ENCODE results near the gene LRRTM4. TPM values are rescaled to one million over a fixed set of nuclear protein-coding genes. Genes with fewer than 3 reads are reported as not detected.

The LRRTM4 gene
- total and polyA plus RNA-seq, 2 experiments from 2014 or later: not detected

- WGBS, 2 experiments (ENCODE audit: low coverage in 1 of 2, low lambda C conversion rate in 2 of 2, missing lambda C conversion rate in 2 of 2): 0 to 7% methylated on average over 1 of the region's 1 CpG
- H3K9me3 ChIP-seq (ENCODE audit: low read depth): no peaks in the 10 kb centered on the region
Observed at GRCh38 chr2:77008853-77009252, 513.3 kb downstream of the LRRTM4 start.

GRCh38 chr2:77007686-77008085 is 514.5 kb downstream of the LRRTM4 start:
- Histone ChIP-seq H3K4me2 (ENCODE audit: unreplicated experiment) (no peak overlapping the region), H3F3A (ENCODE audit: insufficient read depth) (no peaks in the 10 kb centered on the region), H4K20me1 (ENCODE audit: insufficient read depth) (no peaks in the 10 kb centered on the region), H3K79me2 (ENCODE audit: insufficient read depth) (no peaks in the 10 kb centered on the region), H3K36me3 (ENCODE audit: low read depth) (no peaks in the 10 kb centered on the region), H3K4me3 (no peak overlapping the region), H3K27ac (no peak overlapping the region), H3K9me2 (ENCODE audit: insufficient read depth) (no peaks in the 10 kb centered on the region), H3K27me3 (replicated peaks; ENCODE audit: insufficient read depth) (no peaks in the 10 kb centered on the region), H2AFZ (no peak overlapping the region), H3K9me3 (ENCODE audit: low read depth) (no peaks in the 10 kb centered on the region), H3K9ac (no peak overlapping the region), H3K4me1 (ENCODE audit: insufficient read depth) (no peaks in the 10 kb centered on the region)
- TF ChIP-seq EZH2phosphoT487 (IDR thresholded peaks at IDR 0.05; ENCODE audit: insufficient read depth, low read depth): no peak
- no peak for TF ChIP-seq EZH2 (IDR thresholded peaks at IDR 0.05; ENCODE audit: insufficient read depth, poor library complexity, severe bottlenecking)
- in situ Hi-C loops (cut with MboI): no loop called here
- WGBS, 2 experiments (ENCODE audit: low coverage in 1 of 2, low lambda C conversion rate in 2 of 2, missing lambda C conversion rate in 2 of 2): 10 to 12% methylated on average over 2 of the region's 2 CpGs
- DNase-seq: no peak

More at GRCh38 chr2:77008853-77009252, 513.3 kb downstream of the LRRTM4 start:
- in situ Hi-C loops (cut with MboI): no loop called here
- no peak for TF ChIP-seq EZH2 (IDR thresholded peaks at IDR 0.05; ENCODE audit: insufficient read depth, poor library complexity, severe bottlenecking)
- no peak for TF ChIP-seq EZH2phosphoT487 (IDR thresholded peaks at IDR 0.05; ENCODE audit: insufficient read depth, low read depth)
- Histone ChIP-seq H3K9ac (no peak overlapping the region), H3K27ac (no peak overlapping the region), H2AFZ (no peak overlapping the region), H3K27me3 (replicated peaks; ENCODE audit: insufficient read depth) (no peaks in the 10 kb centered on the region), H3K4me1 (ENCODE audit: insufficient read depth) (no peaks in the 10 kb centered on the region), H4K20me1 (ENCODE audit: insufficient read depth) (no peaks in the 10 kb centered on the region), H3K36me3 (ENCODE audit: low read depth) (no peaks in the 10 kb centered on the region), H3K4me3 (no peak overlapping the region), H3K79me2 (ENCODE audit: insufficient read depth) (no peaks in the 10 kb centered on the region), H3K4me2 (ENCODE audit: unreplicated experiment) (no peak overlapping the region), H3K9me2 (ENCODE audit: insufficient read depth) (no peaks in the 10 kb centered on the region), H3F3A (ENCODE audit: insufficient read depth) (no peaks in the 10 kb centered on the region)
- no peak for DNase-seq

GRCh38 chr2:77005522-77005921 is 516.7 kb downstream of the LRRTM4 start:
- DNase-seq: no peak
- no peaks in the 10 kb centered on the region for H3K79me2 ChIP-seq (ENCODE audit: insufficient read depth)
- TF ChIP-seq EZH2phosphoT487 (IDR thresholded peaks at IDR 0.05; ENCODE audit: insufficient read depth, low read depth) (no peak), EZH2 (IDR thresholded peaks at IDR 0.05; ENCODE audit: insufficient read depth, poor library complexity, severe bottlenecking) (no peak)
- 48 to 61% methylated on average over 2 of the region's 2 CpGs for WGBS, 2 experiments (ENCODE audit: low coverage in 1 of 2, low lambda C conversion rate in 2 of 2, missing lambda C conversion rate in 2 of 2)
- no peak overlapping the region for H3K4me2 ChIP-seq (ENCODE audit: unreplicated experiment)
- H3K9me2 ChIP-seq (ENCODE audit: insufficient read depth): no peaks in the 10 kb centered on the region
- H3K4me3 ChIP-seq: no peak overlapping the region
- no peak overlapping the region for H3K9ac ChIP-seq
- H3F3A ChIP-seq (ENCODE audit: insufficient read depth): no peaks in the 10 kb centered on the region
- no peaks in the 10 kb centered on the region for H3K36me3 ChIP-seq (ENCODE audit: low read depth)
- H3K27ac ChIP-seq: no peak overlapping the region
- no peak overlapping the region for H2AFZ ChIP-seq
- H3K27me3 ChIP-seq (replicated peaks; ENCODE audit: insufficient read depth): no peaks in the 10 kb centered on the region
- no peaks in the 10 kb centered on the region for H3K9me3 ChIP-seq (ENCODE audit: low read depth)
- H3K4me1 ChIP-seq (ENCODE audit: insufficient read depth): no peaks in the 10 kb centered on the region
- in situ Hi-C loops (cut with MboI): no loop called here
- no peaks in the 10 kb centered on the region for H4K20me1 ChIP-seq (ENCODE audit: insufficient read depth)

- Histone ChIP-seq H4K20me1 (ENCODE audit: insufficient read depth) (no peaks in the 10 kb centered on the region), H3K27ac (no peak overlapping the region), H3K4me3 (no peak overlapping the region), H3K4me1 (ENCODE audit: insufficient read depth) (no peaks in the 10 kb centered on the region), H3K79me2 (ENCODE audit: insufficient read depth) (no peaks in the 10 kb centered on the region), H3K36me3 (ENCODE audit: low read depth) (no peaks in the 10 kb centered on the region), H3F3A (ENCODE audit: insufficient read depth) (no peaks in the 10 kb centered on the region), H3K9me2 (ENCODE audit: insufficient read depth) (no peaks in the 10 kb centered on the region), H3K4me2 (ENCODE audit: unreplicated experiment) (no peak overlapping the region), H2AFZ (no peak overlapping the region), H3K9me3 (ENCODE audit: low read depth) (no peaks in the 10 kb centered on the region), H3K27me3 (replicated peaks; ENCODE audit: insufficient read depth) (no peaks in the 10 kb centered on the region), H3K9ac (no peak overlapping the region)
- whole genome bisulfite sequencing, 2 experiments (ENCODE audit: low coverage in 1 of 2, low lambda C conversion rate in 2 of 2, missing lambda C conversion rate in 2 of 2): 24 to 31% methylated on average over 1 of the region's 1 CpG
- TF ChIP-seq EZH2phosphoT487 (IDR thresholded peaks at IDR 0.05; ENCODE audit: insufficient read depth, low read depth) (no peak), EZH2 (IDR thresholded peaks at IDR 0.05; ENCODE audit: insufficient read depth, poor library complexity, severe bottlenecking) (no peak)
- in situ Hi-C loops (cut with MboI): no loop called here
- DNase-seq: no peak
Observed at GRCh38 chr2:77001895-77002294, 520.3 kb downstream of the LRRTM4 start.

GRCh38 chr2:76998704-76999103 is 523.5 kb downstream of the LRRTM4 start:
- no peaks in the 10 kb centered on the region for H3K27me3 ChIP-seq (replicated peaks; ENCODE audit: insufficient read depth)
- no peaks in the 10 kb centered on the region for H4K20me1 ChIP-seq (ENCODE audit: insufficient read depth)
- H3K79me2 ChIP-seq (ENCODE audit: insufficient read depth): no peaks in the 10 kb centered on the region
- H3K4me1 ChIP-seq (ENCODE audit: insufficient read depth): no peaks in the 10 kb centered on the region
- H3K4me3 ChIP-seq: no peak overlapping the region
- H3K36me3 ChIP-seq (ENCODE audit: low read depth): no peaks in the 10 kb centered on the region
- TF ChIP-seq EZH2 (IDR thresholded peaks at IDR 0.05; ENCODE audit: insufficient read depth, poor library complexity, severe bottlenecking) (no peak), EZH2phosphoT487 (IDR thresholded peaks at IDR 0.05; ENCODE audit: insufficient read depth, low read depth) (no peak)
- H3K27ac ChIP-seq: no peak overlapping the region
- 14 to 16% methylated on average over 3 of the region's 3 CpGs for WGBS, 2 experiments (ENCODE audit: low coverage in 1 of 2, low lambda C conversion rate in 2 of 2, missing lambda C conversion rate in 2 of 2)
- no peak overlapping the region for H3K4me2 ChIP-seq (ENCODE audit: unreplicated experiment)
- no peaks in the 10 kb centered on the region for H3K9me2 ChIP-seq (ENCODE audit: insufficient read depth)
- in situ Hi-C loops (cut with MboI): no loop called here
- no peak overlapping the region for H3K9ac ChIP-seq
- H2AFZ ChIP-seq: no peak overlapping the region
- no peaks in the 10 kb centered on the region for H3K9me3 ChIP-seq (ENCODE audit: low read depth)
- DNase-seq: no peak
- H3F3A ChIP-seq (ENCODE audit: insufficient read depth): no peaks in the 10 kb centered on the region

All from GM23248 (cell line).